AG09309 (cell line): ENCODE data around the gene ENTPD2.

Experiments used
- DNase-seq: peaks from one replicate; pipeline ENCODE4 v3.0.0-alpha.2; 2010; ENCODE audit warnings: low read depth
- H3K4me3 ChIP-seq: 2 replicates; pipeline ENCODE4 v1.5.1; 2011; ENCODE audit warnings: mild to moderate bottlenecking, low read depth, low read length, moderate library complexity; ENCODE audit not compliant: control insufficient read depth
- CTCF ChIP-seq: IDR thresholded peaks from 2 replicates; pipeline ENCODE4 v1.5.1; 2011; ENCODE audit warnings: mild to moderate bottlenecking, low read depth, low read length, inconsistent platforms; ENCODE audit not compliant: insufficient read depth, control insufficient read depth; ENCODE audit errors: missing control alignments

ENTPD2 gene

GRCh38 chr9:137062384-137062783, 8.5 kb upstream of the ENTPD2 start:
- no peak overlapping the region for H3K4me3 ChIP-seq
- no peak for DNase-seq
- no peak for TF ChIP-seq CTCF

- DNase-seq, result no peak
- no peak for TF ChIP-seq CTCF
- no peak overlapping the region for H3K4me3 ChIP-seq
Measured at GRCh38 chr9:137058521-137059234, 4.8 kb upstream of the ENTPD2 start.

- no peak overlapping the region for H3K4me3 ChIP-seq
- TF ChIP-seq CTCF, result no peak
- DNase-seq, result no peak
Measured at GRCh38 chr9:137057545-137057944, 3.7 kb upstream of the ENTPD2 start.

- TF ChIP-seq CTCF, result no peak
- DNase-seq, result no peak
- H3K4me3 ChIP-seq, result no peak overlapping the region
Measured at GRCh38 chr9:137056739-137057415, 3.0 kb upstream of the ENTPD2 start.

- H3K4me3 ChIP-seq, result no peak overlapping the region
- no peak for DNase-seq
- TF ChIP-seq CTCF, result no peak
Measured at GRCh38 chr9:137055385-137056364, 1.8 kb upstream of the ENTPD2 start.

GRCh38 chr9:137054932-137055384, 1.1 kb upstream of the ENTPD2 start:
- H3K4me3 ChIP-seq, result no peak overlapping the region
- TF ChIP-seq CTCF, result no peak
- DNase-seq, result no peak
